H1 (cell line): ENCODE results near the gene NAA11. TPM values are rescaled to one million over a fixed set of nuclear protein-coding genes. Genes with fewer than 3 reads are reported as not detected.

ENCODE experiments used
- BRCA1 ChIP-seq: IDR thresholded peaks from 2 replicates; pipeline ENCODE4 v1.6.1; 2012; ENCODE audit warnings: low read depth, low read length, improper control_type of control experiment
- CBX5 ChIP-seq: fragments of 300-800, 300-1000 bp; sonication (generic); IDR thresholded peaks from 2 replicates; pipeline ENCODE4 v1.7.1; 2016; ENCODE audit warnings: antibody characterized with exemption, low read length, low read depth
- CREB1 ChIP-seq: IDR thresholded peaks from 2 replicates; pipeline ENCODE4 v1.6.1; 2012; ENCODE audit warnings: inconsistent platforms
- CTCF ChIP-seq, 3 experiments: IDR thresholded peaks; 1 replicate in 2 of 3; 2 replicates in 1 of 3; pipeline versions ENCODE4 v1.5.1 to v1.6.1; 2011; ENCODE audit warnings: low read length in 3 of 3, mild to moderate bottlenecking in 3 of 3, inconsistent platforms in 2 of 3, low read depth in 1 of 3, moderate library complexity in 1 of 3; ENCODE audit not compliant: insufficient read depth in 1 of 3; ENCODE audit errors: control extremely low read depth in 1 of 3
- MAFK ChIP-seq: IDR thresholded peaks from 2 replicates; pipeline ENCODE4 v1.6.1; 2012; ENCODE audit warnings: low read depth, mild to moderate bottlenecking, improper control_type of control experiment, low read length
- POLR2A ChIP-seq, 2 experiments: IDR thresholded peaks; 1 replicate in 1 of 2; 2 replicates in 1 of 2; pipeline ENCODE4 v1.6.1; 2011; ENCODE audit warnings: low read depth in 2 of 2, low read length in 2 of 2, mild to moderate bottlenecking in 2 of 2; ENCODE audit errors: control extremely low read depth in 1 of 2
- TBP ChIP-seq: IDR thresholded peaks from 2 replicates; pipeline ENCODE4 v1.6.1; 2011; ENCODE audit warnings: low read depth, low read length, improper control_type of control experiment
- polyA plus RNA-seq, 7 experiments: library from polyadenylated mRNA; depleted of rRNA in 3 of 7; stranded (reverse) in 5 of 7; unstranded in 2 of 7; fragments of >200 nt in 5 of 7; fragments of 200-250 nt in 2 of 7; gene quantifications; 1 replicate in 5 of 7; 2 replicates in 1 of 7; 4 replicates in 1 of 7; pipeline versions ENCODE4 v1.2.1 to v1.2.3, GENCODE V29; 2011 to 2013; ENCODE audit warnings: missing spikeins in 2 of 7, mixed read lengths in 2 of 7
- total RNA-seq: library from RNA; stranded (reverse); fragmentation: NEBNext Ultra II Directional; extraction: Animal tissue kit (Norgen Biotek cat#: 25700); gene quantifications from 2 replicates; pipeline ENCODE4 v1.2.1, GENCODE V29; 2021

The NAA11 gene
- total and polyA plus RNA-seq, 2 of the 8 experiments (the other 6 are each of a cell fraction or from before 2014, with no cell fraction given) = not detected

GRCh38 chr4:79272126-79272525 is 53.7 kb downstream of the NAA11 start (continued):
- TF ChIP-seq CBX5 = no peak
- no peak for TF ChIP-seq TBP
- no peak for TF ChIP-seq CTCF (IDR thresholded peaks at IDR 0.05; ENCODE audit: control extremely low read depth in 1 of 3, insufficient read depth in 1 of 3, low read depth in 1 of 3, low read length in 3 of 3)
- no peak for TF ChIP-seq MAFK
- no peak for TF ChIP-seq BRCA1
- TF ChIP-seq POLR2A (IDR thresholded peaks at IDR 0.05; ENCODE audit: control extremely low read depth in 1 of 2, low read depth in 2 of 2, low read length in 2 of 2) = no peak
- no peak for TF ChIP-seq CREB1
